Neural crest cell (in vitro differentiated cells): ENCODE measurements around the gene PLA2R1. TPM values are rescaled to one million over a fixed set of nuclear protein-coding genes. Genes with fewer than 3 reads are reported as not detected.

ENCODE experiments used
- DNase-seq: peaks from one replicate; pipeline ENCODE4 v3.0.0; 2021; ENCODE audit warnings: low read depth, mixed read lengths, low spot score
- H3K27ac Mint-ChIP-seq: one replicate; pipeline ENCODE4 v1.8.0; 2021; ENCODE audit warnings: mild to moderate bottlenecking, mixed read lengths; ENCODE audit not compliant: unreplicated experiment
- H3K27me3 Mint-ChIP-seq: 2 replicates; pipeline ENCODE4 v1.8.0; 2021; ENCODE audit warnings: low read depth, mild to moderate bottlenecking, mixed read lengths
- H3K36me3 Mint-ChIP-seq: 2 replicates; pipeline ENCODE4 v1.8.0; 2021; ENCODE audit warnings: low read depth, mild to moderate bottlenecking, mixed read lengths
- H3K4me1 Mint-ChIP-seq: 2 replicates; pipeline ENCODE4 v1.8.0; 2021; ENCODE audit warnings: mixed read lengths
- H3K4me3 Mint-ChIP-seq: one replicate; pipeline ENCODE4 v1.8.0; 2021; ENCODE audit warnings: mild to moderate bottlenecking, mixed read lengths
- H3K9me3 Mint-ChIP-seq: 2 replicates; pipeline ENCODE4 v1.8.0; 2021; ENCODE audit warnings: mixed read lengths
- CTCF ChIP-seq: fragments of 200-600 bp; sonication (generic); conservative IDR thresholded peaks from 2 replicates; pipeline ENCODE4 v1.5.0; 2021; ENCODE audit warnings: antibody characterized with exemption, mild to moderate bottlenecking
- total RNA-seq: library from RNA; stranded (reverse); gene quantifications from 2 replicates; pipeline ENCODE4 v1.2.1, GENCODE V29; 2021

The PLA2R1 gene
- total RNA-seq, 1 donor from 2014 or later = 0.09 TPM

- peaks cover 3% of the 10 kb centered on the region for H3K27me3 Mint-ChIP-seq
- no peak overlapping the region for H3K27ac Mint-ChIP-seq
- no peaks in the 10 kb centered on the region for H3K36me3 Mint-ChIP-seq
- H3K4me3 Mint-ChIP-seq = no peak overlapping the region
- no peak for TF ChIP-seq CTCF
- no peaks in the 10 kb centered on the region for H3K4me1 Mint-ChIP-seq
- H3K9me3 Mint-ChIP-seq = no peaks in the 10 kb centered on the region
- no peak for DNase-seq
These were observed 117.5 kb downstream of the PLA2R1 start for GRCh38 chr2:159944874-159945273.

- no peak for TF ChIP-seq CTCF
- no peak overlapping the region for H3K27ac Mint-ChIP-seq
- H3K36me3 Mint-ChIP-seq = no peaks in the 10 kb centered on the region
- H3K27me3 Mint-ChIP-seq = no peaks in the 10 kb centered on the region
- H3K4me3 Mint-ChIP-seq = no peak overlapping the region
- no peaks in the 10 kb centered on the region for H3K9me3 Mint-ChIP-seq
- H3K4me1 Mint-ChIP-seq = no peaks in the 10 kb centered on the region
- no peak for DNase-seq
These were observed 120.3 kb downstream of the PLA2R1 start for GRCh38 chr2:159942146-159942545.

DNA sequence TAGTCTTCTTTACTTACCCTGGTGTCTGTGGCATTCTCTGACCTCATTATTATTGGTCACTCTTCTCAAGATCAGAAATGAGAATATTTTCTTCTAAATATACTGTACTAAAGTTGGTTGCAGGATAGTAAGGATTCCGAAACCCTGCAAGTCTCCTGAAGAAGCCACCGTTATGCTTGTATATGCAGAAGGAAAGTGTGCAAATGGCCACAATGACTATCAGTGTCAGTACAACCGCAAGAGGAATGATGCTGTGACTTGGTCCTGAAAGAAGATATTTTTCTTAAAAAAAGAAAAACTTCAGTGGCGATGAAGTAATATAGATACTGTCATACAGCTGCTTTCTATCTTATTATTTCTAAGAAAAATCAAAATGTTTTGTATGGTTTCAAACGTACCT, 120.7 kb downstream of the PLA2R1 start:
- H3K4me1 Mint-ChIP-seq = no peaks in the 10 kb centered on the region
- no peak for TF ChIP-seq CTCF

GRCh38 chr2:159939946-159940345, 122.5 kb downstream of the PLA2R1 start:
- H3K4me1 Mint-ChIP-seq = no peaks in the 10 kb centered on the region

More for the DNA sequence above, 120.7 kb downstream of the PLA2R1 start:
- Mint-ChIP-seq H3K27ac (no peak overlapping the region), H3K36me3 (no peaks in the 10 kb centered on the region), H3K27me3 (no peaks in the 10 kb centered on the region), H3K4me3 (no peak overlapping the region), H3K9me3 (no peaks in the 10 kb centered on the region)
- no peak for DNase-seq

GRCh38 chr2:159938395-159938794, 124.0 kb downstream of the PLA2R1 start:
- Mint-ChIP-seq H3K27ac (no peak overlapping the region), H3K36me3 (no peaks in the 10 kb centered on the region), H3K9me3 (peaks cover 5% of the 10 kb centered on the region), H3K4me3 (no peak overlapping the region), H3K4me1 (no peaks in the 10 kb centered on the region), H3K27me3 (no peaks in the 10 kb centered on the region)
- no peak for DNase-seq
- no peak for TF ChIP-seq CTCF

More at GRCh38 chr2:159939946-159940345, 122.5 kb downstream of the PLA2R1 start:
- no peaks in the 10 kb centered on the region for H3K27me3 Mint-ChIP-seq
- H3K4me3 Mint-ChIP-seq = no peak overlapping the region
- DNase-seq = no peak
- no peak overlapping the region for H3K27ac Mint-ChIP-seq
- peak; percentile 48 for TF ChIP-seq CTCF
- no peaks in the 10 kb centered on the region for H3K36me3 Mint-ChIP-seq
- H3K9me3 Mint-ChIP-seq = peaks cover 2% of the 10 kb centered on the region

DNA sequence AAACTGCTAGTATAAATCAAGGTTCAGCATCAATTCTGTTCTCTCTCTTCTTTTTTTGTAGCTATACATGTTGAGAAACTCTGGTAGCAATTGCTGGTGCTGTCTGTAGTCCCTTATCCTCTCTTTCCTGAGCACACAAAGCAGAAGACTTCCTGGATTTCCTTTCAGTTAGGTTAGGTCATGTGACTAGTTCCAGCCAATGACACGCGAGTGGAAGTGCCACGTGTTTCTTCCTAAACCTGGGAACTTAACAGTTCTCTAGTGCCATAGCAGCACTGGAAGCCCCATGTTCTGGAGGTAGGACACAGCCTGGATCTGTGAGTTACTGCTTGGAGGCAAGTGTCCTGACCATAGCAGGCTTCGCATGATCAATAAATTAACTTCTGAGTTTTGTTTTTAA, 125.9 kb downstream of the PLA2R1 start:
- TF ChIP-seq CTCF = no peak
- no peaks in the 10 kb centered on the region for H3K36me3 Mint-ChIP-seq
- no peak overlapping the region for H3K4me3 Mint-ChIP-seq
- DNase-seq = no peak
- H3K9me3 Mint-ChIP-seq = peaks cover 5% of the 10 kb centered on the region
- H3K27ac Mint-ChIP-seq = no peak overlapping the region
- no peaks in the 10 kb centered on the region for H3K4me1 Mint-ChIP-seq
- H3K27me3 Mint-ChIP-seq = no peaks in the 10 kb centered on the region
